ENCODE data around the gene CAMK2B. TPM values are rescaled to one million over a fixed set of nuclear protein-coding genes. Genes with fewer than 3 reads are reported as not detected.
"Not testable (repeated sequence)": the region's sequence is repeated elsewhere in the genome, so short reads cannot be mapped to it uniquely, and the experiment has no call there.

The CAMK2B gene
- total and polyA plus RNA-seq, 9 donors: 3.1 to 13.9 (median 10.1) TPM

DNA sequence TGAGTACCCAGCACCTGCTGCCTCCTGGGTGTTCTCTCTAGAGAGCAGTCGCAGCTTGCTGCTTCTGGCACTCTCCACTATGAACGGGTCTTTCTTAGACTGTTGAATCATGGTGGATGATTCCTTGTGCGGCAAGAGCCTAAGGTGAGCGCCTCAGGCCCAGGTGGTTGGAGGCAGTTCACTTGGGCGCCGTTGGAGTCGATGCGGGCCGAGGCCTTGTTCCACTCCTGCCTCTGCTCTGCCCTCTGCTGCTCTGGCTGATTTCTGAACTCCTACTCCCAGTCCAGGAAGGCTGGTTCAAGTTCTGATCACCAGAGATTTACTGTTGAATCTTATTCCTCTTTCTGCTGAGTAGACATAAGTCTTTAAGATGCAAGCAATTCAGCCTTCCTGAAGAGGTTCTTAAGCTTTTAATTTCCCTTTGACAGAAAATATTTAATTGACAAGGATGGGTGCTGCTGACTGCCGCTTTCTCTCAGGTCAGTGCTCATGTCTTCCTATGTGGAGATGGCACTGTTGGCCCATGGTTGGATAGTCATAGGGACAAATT, 114.2 kb downstream of the CAMK2B start:
- Histone ChIP-seq H3K9me3 (replicated peaks; ENCODE audit: control insufficient read depth, low read depth, low read length) (no peaks in the 10 kb centered on the region), H3K27ac (ENCODE audit: low read length) (no peak overlapping the region), H3K4me3 (ENCODE audit: low read length) (no peak overlapping the region), H3K4me1 (ENCODE audit: control insufficient read depth, insufficient read depth, low read length) (peaks cover 32% of the 10 kb centered on the region), H3K27me3 (ENCODE audit: control insufficient read depth, insufficient read depth, low read length) (no peaks in the 10 kb centered on the region), H3K36me3 (ENCODE audit: control insufficient read depth, insufficient read depth, low read length) (peaks cover 77% of the 10 kb centered on the region)
- no peak for DNase-seq
- 79% methylated on average over 7 of the region's 10 CpGs for WGBS (ENCODE audit: insufficient coverage)

DNA sequence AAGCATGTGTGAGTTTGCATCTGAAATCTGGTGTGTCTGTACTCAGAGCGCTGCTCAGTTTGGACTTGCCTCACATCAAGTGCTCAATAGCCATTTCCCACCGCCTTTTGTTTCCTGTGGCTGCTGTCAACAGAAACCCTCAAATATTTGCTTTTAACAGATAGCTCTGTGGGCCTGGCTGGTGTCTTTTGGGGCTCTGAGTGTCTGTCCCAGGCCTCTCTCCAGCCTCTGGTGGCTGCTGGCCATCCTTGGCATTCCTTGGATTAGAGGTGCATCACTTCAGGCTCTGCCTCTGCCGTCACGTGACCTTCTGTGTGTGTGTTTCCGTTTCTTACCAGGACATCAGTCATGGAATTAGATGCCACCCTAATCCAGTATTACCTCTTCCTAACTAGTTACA, 115.3 kb downstream of the CAMK2B start:
- no peak for DNase-seq
- peaks cover 23% of the 10 kb centered on the region for H3K4me1 ChIP-seq (ENCODE audit: control insufficient read depth, insufficient read depth, low read length)
- H3K27me3 ChIP-seq (ENCODE audit: control insufficient read depth, insufficient read depth, low read length): no peaks in the 10 kb centered on the region
- H3K9me3 ChIP-seq (replicated peaks; ENCODE audit: control insufficient read depth, low read depth, low read length): no peaks in the 10 kb centered on the region
- 100% methylated on average over 2 of the region's 5 CpGs for WGBS (ENCODE audit: insufficient coverage)
- peaks cover 87% of the 10 kb centered on the region for H3K36me3 ChIP-seq (ENCODE audit: control insufficient read depth, insufficient read depth, low read length)
- H3K27ac ChIP-seq (ENCODE audit: low read length): no peak overlapping the region
- no peak overlapping the region for H3K4me3 ChIP-seq (ENCODE audit: low read length)

DNA sequence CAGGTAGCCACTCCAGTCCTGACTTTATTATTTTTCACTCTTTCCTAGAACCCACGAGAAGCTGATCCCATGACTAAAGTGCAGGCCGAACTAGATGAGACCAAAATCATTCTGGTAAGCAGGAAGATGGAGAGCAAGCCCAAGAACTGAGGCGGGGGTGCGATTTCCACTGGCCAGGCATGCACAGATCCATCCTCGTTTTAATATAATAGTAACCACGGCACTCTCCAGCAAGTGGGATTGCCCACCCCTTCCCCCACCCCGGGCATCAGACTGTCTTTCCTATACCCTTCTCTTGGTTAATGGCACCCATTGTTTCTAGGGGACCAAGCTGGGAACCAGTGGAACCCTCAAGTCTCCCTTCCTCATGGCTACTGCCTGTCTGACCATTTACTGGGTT, 117.3 kb downstream of the CAMK2B start:
- H3K36me3 ChIP-seq (ENCODE audit: control insufficient read depth, insufficient read depth, low read length): peaks cover 83% of the 10 kb centered on the region
- no peak for DNase-seq
- no peak overlapping the region for H3K27ac ChIP-seq (ENCODE audit: low read length)
- no peaks in the 10 kb centered on the region for H3K9me3 ChIP-seq (replicated peaks; ENCODE audit: control insufficient read depth, low read depth, low read length)
- H3K4me3 ChIP-seq (ENCODE audit: low read length): no peak overlapping the region
- 91% methylated on average over 7 of the region's 7 CpGs for WGBS (ENCODE audit: insufficient coverage)
- peaks cover 5% of the 10 kb centered on the region for H3K4me1 ChIP-seq (ENCODE audit: control insufficient read depth, insufficient read depth, low read length)
- H3K27me3 ChIP-seq (ENCODE audit: control insufficient read depth, insufficient read depth, low read length): no peaks in the 10 kb centered on the region

DNA sequence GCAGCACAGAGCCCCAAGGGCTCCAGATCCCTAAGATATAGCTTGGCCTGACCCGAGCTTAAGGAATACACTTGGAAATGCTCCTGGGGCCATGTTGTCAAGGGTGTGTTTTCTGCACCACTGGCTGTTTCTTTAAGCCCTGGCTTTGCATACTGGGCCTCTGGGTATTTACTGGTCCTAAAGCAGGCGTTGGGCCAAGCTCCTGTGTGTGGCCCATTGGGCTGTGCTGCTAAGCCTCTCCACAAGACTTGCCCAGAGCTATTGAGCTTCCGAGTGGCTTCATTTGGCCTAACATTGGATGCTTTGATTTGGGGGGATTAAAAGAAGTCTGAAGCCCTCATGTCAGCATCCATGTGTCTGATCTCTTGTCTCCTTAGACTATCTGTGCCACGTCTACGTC, 119.4 kb downstream of the CAMK2B start:
- H3K36me3 ChIP-seq (ENCODE audit: control insufficient read depth, insufficient read depth, low read length): peaks cover 64% of the 10 kb centered on the region
- 82% methylated on average over 5 of the region's 5 CpGs for WGBS (ENCODE audit: insufficient coverage)
- DNase-seq: no peak
- peaks cover 3% of the 10 kb centered on the region for H3K4me1 ChIP-seq (ENCODE audit: control insufficient read depth, insufficient read depth, low read length)
- no peak overlapping the region for H3K4me3 ChIP-seq (ENCODE audit: low read length)
- no peaks in the 10 kb centered on the region for H3K9me3 ChIP-seq (replicated peaks; ENCODE audit: control insufficient read depth, low read depth, low read length)
- no peak overlapping the region for H3K27ac ChIP-seq (ENCODE audit: low read length)
- no peaks in the 10 kb centered on the region for H3K27me3 ChIP-seq (ENCODE audit: control insufficient read depth, insufficient read depth, low read length)

DNA sequence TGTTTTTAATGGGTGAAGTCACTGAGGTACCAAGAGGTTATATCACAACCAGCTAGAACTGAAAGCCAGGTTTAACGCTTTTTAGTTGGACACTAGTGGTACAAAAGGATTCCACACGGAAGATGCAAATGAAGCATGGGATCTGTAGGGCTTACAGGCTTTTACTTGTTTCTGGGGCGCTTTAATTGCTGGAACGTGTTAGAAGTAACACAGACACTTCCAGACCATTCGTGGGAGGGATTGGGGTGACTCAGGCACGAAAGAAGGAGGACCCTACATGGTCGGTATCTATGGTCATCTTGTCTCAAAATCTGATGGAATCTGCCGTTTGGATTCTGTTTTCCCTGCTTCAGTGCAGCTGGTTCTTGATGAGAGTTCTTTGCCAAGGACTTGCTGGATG, 123.6 kb downstream of the CAMK2B start:
- WGBS (ENCODE audit: insufficient coverage): 26% methylated on average over 7 of the region's 8 CpGs
- H3K36me3 ChIP-seq (ENCODE audit: control insufficient read depth, insufficient read depth, low read length): peaks cover 24% of the 10 kb centered on the region
- DNase-seq: no peak
- peak overlapping the region; percentile 88 for H3K4me3 ChIP-seq (ENCODE audit: low read length)
- no peaks in the 10 kb centered on the region for H3K9me3 ChIP-seq (replicated peaks; ENCODE audit: control insufficient read depth, low read depth, low read length)
- no peaks in the 10 kb centered on the region for H3K27me3 ChIP-seq (ENCODE audit: control insufficient read depth, insufficient read depth, low read length)
- no peak overlapping the region for H3K27ac ChIP-seq (ENCODE audit: low read length)
- peaks cover 3% of the 10 kb centered on the region for H3K4me1 ChIP-seq (ENCODE audit: control insufficient read depth, insufficient read depth, low read length)

DNA sequence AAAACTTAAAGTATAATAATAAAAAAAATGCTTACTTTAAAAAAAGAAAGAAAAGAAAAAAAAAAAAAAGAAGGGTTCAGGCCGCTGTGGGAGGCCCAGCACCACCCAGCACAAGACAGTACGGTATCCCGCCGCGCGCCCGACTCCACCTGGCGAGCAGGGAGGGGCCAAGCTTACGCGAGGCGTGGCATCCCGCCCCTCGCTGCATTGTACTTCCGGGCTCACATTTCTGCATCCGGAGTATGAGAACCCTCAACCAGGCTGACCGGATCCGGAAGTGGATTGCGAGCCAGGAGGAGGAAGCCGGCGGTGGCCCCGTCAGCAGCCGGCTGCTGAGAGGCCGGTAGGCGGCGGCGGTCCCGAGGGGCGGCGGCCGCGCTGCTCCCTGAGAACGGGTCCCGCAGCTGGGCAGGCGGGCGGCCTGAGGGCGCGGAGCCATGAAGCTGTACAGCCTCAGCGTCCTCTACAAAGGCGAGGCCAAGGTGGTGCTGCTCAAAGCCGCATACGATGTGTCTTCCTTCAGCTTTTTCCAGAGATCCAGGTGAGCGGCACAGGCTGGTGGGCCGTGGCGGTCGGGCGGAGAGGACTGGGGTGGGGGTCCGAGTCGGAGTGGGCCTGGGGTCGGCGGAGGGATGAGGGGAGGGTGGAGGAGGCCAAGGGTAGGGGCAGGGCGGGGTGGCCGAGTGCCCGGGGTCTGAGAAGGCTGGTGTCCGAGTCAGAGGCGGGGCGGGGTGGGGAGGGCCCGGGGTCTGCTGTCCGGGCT, 124.5 kb downstream of the CAMK2B start, which contains the start of gene YKT6:
Gene YKT6 (plus strand): TSS at position 280 of the 763 bp plus-strand sequence. CDS start 158 bp downstream, at position 438.
- Histone ChIP-seq H3K9me3 (replicated peaks; ENCODE audit: control insufficient read depth, low read depth, low read length) (no peaks in the 10 kb centered on the region), H3K27me3 (ENCODE audit: control insufficient read depth, insufficient read depth, low read length) (no peaks in the 10 kb centered on the region), H3K27ac (ENCODE audit: low read length) (peak within 1 kb of the TSS; percentile 74), H3K4me1 (ENCODE audit: control insufficient read depth, insufficient read depth, low read length) (peaks cover 11% of the 10 kb centered on the region), H3K4me3 (ENCODE audit: low read length) (peak within 1 kb of the TSS; percentile 88), H3K36me3 (ENCODE audit: control insufficient read depth, insufficient read depth, low read length) (peaks cover 14% of the 10 kb centered on the region)
- DNase-seq: peak; percentile 98
- 0% methylated on average over 46 of the region's 58 CpGs for WGBS (ENCODE audit: insufficient coverage)

DNA sequence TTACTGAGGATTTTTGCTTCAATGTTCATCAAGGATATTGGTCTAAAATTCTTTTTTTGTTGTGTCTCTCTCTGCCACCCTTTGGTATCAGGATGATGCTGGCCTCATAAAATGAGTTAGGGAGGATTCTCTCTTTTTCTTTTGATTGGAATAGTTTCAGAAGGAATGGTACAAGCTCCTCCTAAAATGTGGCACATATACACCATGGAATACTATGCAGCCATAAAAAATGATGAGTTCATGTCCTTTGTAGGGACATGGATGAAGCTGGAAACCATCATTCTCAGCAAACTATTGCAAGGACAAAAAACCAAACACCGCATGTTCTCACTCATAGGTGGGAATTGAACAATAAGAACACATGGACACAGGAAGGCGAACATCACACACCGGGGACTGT, 125.2 kb downstream of the CAMK2B start:
- H3K27ac ChIP-seq (ENCODE audit: low read length); H3K36me3 ChIP-seq (ENCODE audit: control insufficient read depth, insufficient read depth, low read length); DNase-seq; H3K27me3 ChIP-seq (ENCODE audit: control insufficient read depth, insufficient read depth, low read length); H3K9me3 ChIP-seq (replicated peaks; ENCODE audit: control insufficient read depth, low read depth, low read length); H3K4me3 ChIP-seq (ENCODE audit: low read length): not testable (repeated sequence)
- WGBS (ENCODE audit: insufficient coverage): no CpG with 5 or more reads among the region's 3 CpGs
- H3K4me1 ChIP-seq (ENCODE audit: control insufficient read depth, insufficient read depth, low read length): peaks cover 11% of the 10 kb centered on the region

DNA sequence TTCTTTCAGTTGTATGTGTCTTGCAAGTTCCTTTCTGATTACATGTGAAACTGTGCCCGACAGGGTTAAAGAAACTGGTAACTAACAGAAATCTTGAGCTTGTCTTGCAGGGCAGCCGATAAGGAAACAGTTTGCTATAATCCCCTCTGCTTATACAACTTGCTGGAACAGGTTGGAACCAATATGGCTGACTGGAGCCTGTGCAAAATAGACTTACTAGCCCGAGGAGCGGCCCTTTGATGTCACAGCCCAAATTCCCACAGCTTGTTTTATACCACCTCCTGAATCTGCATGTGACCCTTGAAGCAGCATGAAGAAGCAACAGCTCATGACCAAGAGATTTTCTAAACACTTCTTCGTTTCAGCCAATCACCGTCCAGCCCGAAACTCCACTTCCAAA, 127.9 kb downstream of the CAMK2B start:
- Histone ChIP-seq H3K27me3 (ENCODE audit: control insufficient read depth, insufficient read depth, low read length) (no peaks in the 10 kb centered on the region), H3K4me3 (ENCODE audit: low read length) (no peak overlapping the region), H3K9me3 (replicated peaks; ENCODE audit: control insufficient read depth, low read depth, low read length) (no peaks in the 10 kb centered on the region), H3K36me3 (ENCODE audit: control insufficient read depth, insufficient read depth, low read length) (no peaks in the 10 kb centered on the region), H3K27ac (ENCODE audit: low read length) (no peak overlapping the region), H3K4me1 (ENCODE audit: control insufficient read depth, insufficient read depth, low read length) (peaks cover 11% of the 10 kb centered on the region)
- 86% methylated on average over 7 of the region's 7 CpGs for WGBS (ENCODE audit: insufficient coverage)
- no peak for DNase-seq

DNA sequence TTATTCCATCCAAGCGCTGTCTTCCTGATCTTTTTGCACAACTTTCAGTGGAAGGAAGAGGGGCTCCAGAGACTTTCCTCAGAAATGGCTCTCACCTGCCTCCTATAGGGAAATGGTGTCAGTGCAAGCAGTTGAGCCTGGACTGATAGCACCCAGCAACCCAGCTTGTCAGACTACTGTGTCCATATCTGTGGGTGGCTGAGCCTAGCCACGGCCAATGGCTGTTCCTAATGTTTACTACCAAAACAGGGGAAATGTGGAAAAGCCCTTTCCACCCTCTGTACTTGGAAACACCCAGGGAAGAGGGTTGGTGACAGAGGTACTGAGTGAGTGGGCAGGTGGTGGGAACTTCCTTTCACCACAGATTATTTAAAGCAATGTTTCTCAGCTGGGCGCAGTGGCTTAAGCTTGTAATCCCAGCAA, 128.9 kb downstream of the CAMK2B start:
- H3K27me3 ChIP-seq (ENCODE audit: control insufficient read depth, insufficient read depth, low read length): peaks cover 3% of the 10 kb centered on the region
- H3K9me3 ChIP-seq (replicated peaks; ENCODE audit: control insufficient read depth, low read depth, low read length): no peaks in the 10 kb centered on the region
- DNase-seq: peak; percentile 68
- no peaks in the 10 kb centered on the region for H3K36me3 ChIP-seq (ENCODE audit: control insufficient read depth, insufficient read depth, low read length)
- no peak overlapping the region for H3K4me3 ChIP-seq (ENCODE audit: low read length)
- H3K27ac ChIP-seq (ENCODE audit: low read length): peak overlapping the region; percentile 13
- WGBS (ENCODE audit: insufficient coverage): no CpG with 5 or more reads among the region's 3 CpGs
- H3K4me1 ChIP-seq (ENCODE audit: control insufficient read depth, insufficient read depth, low read length): peaks cover 8% of the 10 kb centered on the region

DNA sequence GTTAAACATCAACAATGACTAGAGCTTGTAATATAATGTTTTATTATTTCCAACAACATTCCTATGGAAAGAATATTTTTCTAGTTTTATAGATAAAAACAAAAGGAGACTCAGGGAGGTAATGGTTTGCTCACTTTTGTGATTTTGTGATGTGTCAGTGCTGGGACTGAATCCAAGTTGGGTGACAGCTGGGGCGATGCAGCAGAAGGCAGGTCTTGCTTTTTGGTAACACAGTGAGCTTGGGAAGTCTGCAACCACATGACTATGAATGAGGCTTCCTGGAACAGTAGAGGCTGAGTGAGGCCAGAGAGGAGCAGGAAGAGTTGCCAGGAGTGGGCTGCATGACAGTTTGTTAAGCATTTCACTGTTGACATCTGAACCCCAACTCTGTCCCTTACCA, 129.5 kb downstream of the CAMK2B start:
- Histone ChIP-seq H3K27ac (ENCODE audit: low read length) (peak overlapping the region; percentile 18), H3K36me3 (ENCODE audit: control insufficient read depth, insufficient read depth, low read length) (no peaks in the 10 kb centered on the region), H3K4me1 (ENCODE audit: control insufficient read depth, insufficient read depth, low read length) (peaks cover 8% of the 10 kb centered on the region), H3K4me3 (ENCODE audit: low read length) (no peak overlapping the region), H3K27me3 (ENCODE audit: control insufficient read depth, insufficient read depth, low read length) (peaks cover 3% of the 10 kb centered on the region), H3K9me3 (replicated peaks; ENCODE audit: control insufficient read depth, low read depth, low read length) (no peaks in the 10 kb centered on the region)
- no CpG with 5 or more reads among the region's 1 CpG for WGBS (ENCODE audit: insufficient coverage)
- DNase-seq: peak; percentile 64
